ENCODE data around the gene EXOC6B. TPM values are rescaled to one million over a fixed set of nuclear protein-coding genes. Genes with fewer than 3 reads are reported as not detected.
A peak's percentile ranks its signal among the peaks of the same experiment; 100 is the strongest.

Gene EXOC6B
- total RNA-seq, 1 experiment from 2014 or later = 33.7 TPM

GRCh38 chr2:72149556-72150156 lies 676.2 kb downstream of the EXOC6B start:
- peaks cover 82% of the 10 kb centered on the region for H3K27me3 Mint-ChIP-seq (ENCODE audit: low read depth)
- ChIA-PET POLR2A (no interaction called here), CTCF (interaction anchor here (0.5 to 4.1 kb wide), 66 partner anchors 8 to 1996 kb away, joined by 3 to 68 read pairs (median 4); no protein-coding TSS in a partner anchor)
- H3K4me1 Mint-ChIP-seq = peaks cover 31% of the 10 kb centered on the region
- TF ChIP-seq, protein P1, sequence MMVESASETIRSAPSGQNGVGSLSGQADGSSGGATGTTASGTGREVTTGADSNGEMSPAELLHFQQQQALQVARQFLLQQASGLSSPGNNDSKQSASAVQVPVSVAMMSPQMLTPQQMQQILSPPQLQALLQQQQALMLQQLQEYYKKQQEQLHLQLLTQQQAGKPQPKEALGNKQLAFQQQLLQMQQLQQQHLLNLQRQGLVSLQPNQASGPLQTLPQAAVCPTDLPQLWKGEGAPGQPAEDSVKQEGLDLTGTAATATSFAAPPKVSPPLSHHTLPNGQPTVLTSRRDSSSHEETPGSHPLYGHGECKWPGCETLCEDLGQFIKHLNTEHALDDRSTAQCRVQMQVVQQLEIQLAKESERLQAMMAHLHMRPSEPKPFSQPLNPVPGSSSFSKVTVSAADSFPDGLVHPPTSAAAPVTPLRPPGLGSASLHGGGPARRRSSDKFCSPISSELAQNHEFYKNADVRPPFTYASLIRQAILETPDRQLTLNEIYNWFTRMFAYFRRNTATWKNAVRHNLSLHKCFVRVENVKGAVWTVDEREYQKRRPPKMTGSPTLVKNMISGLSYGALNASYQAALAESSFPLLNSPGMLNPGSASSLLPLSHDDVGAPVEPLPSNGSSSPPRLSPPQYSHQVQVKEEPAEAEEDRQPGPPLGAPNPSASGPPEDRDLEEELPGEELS (CRISPR knock-in tag; IDR thresholded peaks at IDR 0.05) = 0 out of 2 replicates have a peak, but pooled peaks have one; percentile 50
- TF ChIP-seq ZNF138 (CRISPR knock-in tag; conservative IDR thresholded peaks at IDR 0.05) = no peak
- DNase-seq (ENCODE audit: low spot score) (no peak), ATAC-seq (no peak)
- H3K27ac Mint-ChIP-seq = no peak overlapping the region
- peak overlapping the region; percentile 79 for H3K4me3 Mint-ChIP-seq
- H3K9me3 Mint-ChIP-seq = no peaks in the 10 kb centered on the region
- no peaks in the 10 kb centered on the region for H3K36me3 Mint-ChIP-seq

GRCh38 chr2:72148837-72149555 lies 676.8 kb downstream of the EXOC6B start:
- ATAC-seq = peak; percentile 6
- Mint-ChIP-seq H3K36me3 (no peaks in the 10 kb centered on the region), H3K4me3 (peak overlapping the region; percentile 80), H3K27ac (no peak overlapping the region), H3K9me3 (no peaks in the 10 kb centered on the region), H3K4me1 (peaks cover 32% of the 10 kb centered on the region), H3K27me3 (ENCODE audit: low read depth) (peaks cover 86% of the 10 kb centered on the region)
- TF ChIP-seq, protein P1 (CRISPR knock-in tag; IDR thresholded peaks at IDR 0.05) = 0 out of 2 replicates have a peak, but pooled peaks have one; percentile 18
- TF ChIP-seq, protein P2, sequence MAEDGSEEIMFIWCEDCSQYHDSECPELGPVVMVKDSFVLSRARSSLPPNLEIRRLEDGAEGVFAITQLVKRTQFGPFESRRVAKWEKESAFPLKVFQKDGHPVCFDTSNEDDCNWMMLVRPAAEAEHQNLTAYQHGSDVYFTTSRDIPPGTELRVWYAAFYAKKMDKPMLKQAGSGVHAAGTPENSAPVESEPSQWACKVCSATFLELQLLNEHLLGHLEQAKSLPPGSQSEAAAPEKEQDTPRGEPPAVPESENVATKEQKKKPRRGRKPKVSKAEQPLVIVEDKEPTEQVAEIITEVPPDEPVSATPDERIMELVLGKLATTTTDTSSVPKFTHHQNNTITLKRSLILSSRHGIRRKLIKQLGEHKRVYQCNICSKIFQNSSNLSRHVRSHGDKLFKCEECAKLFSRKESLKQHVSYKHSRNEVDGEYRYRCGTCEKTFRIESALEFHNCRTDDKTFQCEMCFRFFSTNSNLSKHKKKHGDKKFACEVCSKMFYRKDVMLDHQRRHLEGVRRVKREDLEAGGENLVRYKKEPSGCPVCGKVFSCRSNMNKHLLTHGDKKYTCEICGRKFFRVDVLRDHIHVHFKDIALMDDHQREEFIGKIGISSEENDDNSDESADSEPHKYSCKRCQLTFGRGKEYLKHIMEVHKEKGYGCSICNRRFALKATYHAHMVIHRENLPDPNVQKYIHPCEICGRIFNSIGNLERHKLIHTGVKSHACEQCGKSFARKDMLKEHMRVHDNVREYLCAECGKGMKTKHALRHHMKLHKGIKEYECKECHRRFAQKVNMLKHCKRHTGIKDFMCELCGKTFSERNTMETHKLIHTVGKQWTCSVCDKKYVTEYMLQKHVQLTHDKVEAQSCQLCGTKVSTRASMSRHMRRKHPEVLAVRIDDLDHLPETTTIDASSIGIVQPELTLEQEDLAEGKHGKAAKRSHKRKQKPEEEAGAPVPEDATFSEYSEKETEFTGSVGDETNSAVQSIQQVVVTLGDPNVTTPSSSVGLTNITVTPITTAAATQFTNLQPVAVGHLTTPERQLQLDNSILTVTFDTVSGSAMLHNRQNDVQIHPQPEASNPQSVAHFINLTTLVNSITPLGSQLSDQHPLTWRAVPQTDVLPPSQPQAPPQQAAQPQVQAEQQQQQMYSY (CRISPR knock-in tag; IDR thresholded peaks at IDR 0.05) = 0 out of 2 replicates have a peak, but pooled peaks have one; percentile 21
- no peak for TF ChIP-seq TCF7 (CRISPR knock-in tag; IDR thresholded peaks at IDR 0.05; ENCODE audit: low read depth)
- ChIA-PET POLR2A (no interaction called here), CTCF (interaction anchor here (0.9 to 4.1 kb wide), 9 partner anchors 10 to 619 kb away, joined by 3 to 68 read pairs (median 10); no protein-coding TSS in a partner anchor)
- DNase-seq (ENCODE audit: low spot score) = peak; percentile 52

GRCh38 chr2:72148003-72148836 lies 677.6 kb downstream of the EXOC6B start:
- CTCF ChIA-PET = interaction anchor here (0.7 to 4.1 kb wide), 4 partner anchors 11 to 618 kb away, joined by 3 to 68 read pairs (median 6); no protein-coding TSS in a partner anchor
- Mint-ChIP-seq H3K27me3 (ENCODE audit: low read depth) (peaks cover 92% of the 10 kb centered on the region), H3K27ac (no peak overlapping the region), H3K4me3 (peak overlapping the region; percentile 80), H3K36me3 (no peaks in the 10 kb centered on the region), H3K9me3 (no peaks in the 10 kb centered on the region), H3K4me1 (peaks cover 36% of the 10 kb centered on the region)
- DNase-seq (ENCODE audit: low spot score) (peak; percentile 25), ATAC-seq (no peak)
- POLR2A ChIA-PET = no interaction called here
- TF ChIP-seq, protein P1 (CRISPR knock-in tag; IDR thresholded peaks at IDR 0.05) = no peak
- TF ChIP-seq ZNF232 (CRISPR knock-in tag; IDR thresholded peaks at IDR 0.05) = no peak
- no peak for TF ChIP-seq FOXK1 (CRISPR knock-in tag; IDR thresholded peaks at IDR 0.05)
- TF ChIP-seq AFF4 (CRISPR knock-in tag; IDR thresholded peaks at IDR 0.05; ENCODE audit: borderline replicate concordance) = no peak
- no peak for TF ChIP-seq FOXP1 (CRISPR knock-in tag; IDR thresholded peaks at IDR 0.05; ENCODE audit: borderline replicate concordance)
- TF ChIP-seq IRF2 (CRISPR knock-in tag; IDR thresholded peaks at IDR 0.05; ENCODE audit: borderline replicate concordance, low read depth) = no peak
- TF ChIP-seq, protein P3, sequence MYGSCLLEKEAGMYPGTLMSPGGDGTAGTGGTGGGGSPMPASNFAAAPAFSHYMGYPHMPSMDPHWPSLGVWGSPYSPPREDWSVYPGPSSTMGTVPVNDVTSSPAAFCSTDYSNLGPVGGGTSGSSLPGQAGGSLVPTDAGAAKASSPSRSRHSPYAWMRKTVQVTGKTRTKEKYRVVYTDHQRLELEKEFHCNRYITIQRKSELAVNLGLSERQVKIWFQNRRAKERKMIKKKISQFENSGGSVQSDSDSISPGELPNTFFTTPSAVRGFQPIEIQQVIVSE (CRISPR knock-in tag; IDR thresholded peaks at IDR 0.05; ENCODE audit: borderline replicate concordance) = no peak
